Fibroblast of skin of left biceps (primary cell): ENCODE results near the gene PIPOX.

Experiments used
- DNase-seq, 2 experiments: peaks; one replicate each; pipeline ENCODE4 v3.0.0-alpha.2; 2013; ENCODE audit warnings: low read depth in 2 of 2

Gene PIPOX

GRCh38 chr17:29099527-29099926 lies 56.6 kb downstream of the PIPOX start:
- DNase-seq, result no peak

- no peak for DNase-seq
Observed at GRCh38 chr17:29100296-29100695, 57.4 kb downstream of the PIPOX start.

GRCh38 chr17:29102046-29102445 lies 59.1 kb downstream of the PIPOX start:
- no peak for DNase-seq

- DNase-seq, result no peak
Observed at GRCh38 chr17:29102741-29103181, 59.8 kb downstream of the PIPOX start.

- no peak for DNase-seq
Observed at GRCh38 chr17:29103341-29103740, 60.4 kb downstream of the PIPOX start.
